Fibroblast of lung (primary cell): ENCODE results near the gene TPRG1L.

Experiments
- EZH2 ChIP-seq: IDR thresholded peaks from 2 replicates; pipeline ENCODE4 v1.5.1; 2012; ENCODE audit warnings: low read length, control low read depth, mild to moderate bottlenecking; ENCODE audit errors: missing control alignments
- TF ChIP-seq, protein P1 (sequence below), 2 donors: IDR thresholded peaks in 1 of 2; conservative IDR thresholded peaks in 1 of 2; 1 replicate in 1 of 2; 2 replicates in 1 of 2; pipeline ENCODE4 v1.5.1; 2011 to 2012; ENCODE audit warnings: low read length in 2 of 2, control low read depth in 1 of 2, inconsistent platforms in 1 of 2, low read depth in 1 of 2, mild to moderate bottlenecking in 1 of 2

DNA sequence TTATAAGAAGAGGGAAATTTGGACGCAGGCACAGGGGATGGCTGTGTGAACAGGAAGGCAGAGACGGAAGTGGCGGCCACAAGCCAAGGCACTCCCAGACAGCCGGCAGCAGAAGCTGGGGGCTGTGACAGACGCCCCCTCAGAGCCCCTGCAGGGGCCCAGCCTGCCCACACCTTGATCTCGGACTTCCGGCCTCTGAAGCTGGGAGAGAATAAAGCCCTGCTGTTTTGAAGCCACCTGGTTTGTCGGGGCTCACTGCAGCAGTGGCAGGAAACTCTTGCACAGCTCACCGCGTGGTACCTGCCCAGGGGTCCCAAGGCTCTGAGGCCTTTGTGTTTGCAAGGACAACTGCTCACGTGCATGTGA is 27.2 kb upstream of the TPRG1L start:
- TF ChIP-seq, protein P1, sequence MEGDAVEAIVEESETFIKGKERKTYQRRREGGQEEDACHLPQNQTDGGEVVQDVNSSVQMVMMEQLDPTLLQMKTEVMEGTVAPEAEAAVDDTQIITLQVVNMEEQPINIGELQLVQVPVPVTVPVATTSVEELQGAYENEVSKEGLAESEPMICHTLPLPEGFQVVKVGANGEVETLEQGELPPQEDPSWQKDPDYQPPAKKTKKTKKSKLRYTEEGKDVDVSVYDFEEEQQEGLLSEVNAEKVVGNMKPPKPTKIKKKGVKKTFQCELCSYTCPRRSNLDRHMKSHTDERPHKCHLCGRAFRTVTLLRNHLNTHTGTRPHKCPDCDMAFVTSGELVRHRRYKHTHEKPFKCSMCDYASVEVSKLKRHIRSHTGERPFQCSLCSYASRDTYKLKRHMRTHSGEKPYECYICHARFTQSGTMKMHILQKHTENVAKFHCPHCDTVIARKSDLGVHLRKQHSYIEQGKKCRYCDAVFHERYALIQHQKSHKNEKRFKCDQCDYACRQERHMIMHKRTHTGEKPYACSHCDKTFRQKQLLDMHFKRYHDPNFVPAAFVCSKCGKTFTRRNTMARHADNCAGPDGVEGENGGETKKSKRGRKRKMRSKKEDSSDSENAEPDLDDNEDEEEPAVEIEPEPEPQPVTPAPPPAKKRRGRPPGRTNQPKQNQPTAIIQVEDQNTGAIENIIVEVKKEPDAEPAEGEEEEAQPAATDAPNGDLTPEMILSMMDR (conservative IDR thresholded peaks at IDR 0.05 in 1 of 2, IDR thresholded peaks at IDR 0.05 in 1 of 2; ENCODE audit: low read depth in 1 of 2, low read length in 2 of 2): no peak
- no peak for TF ChIP-seq EZH2
